Jurkat, Clone E6-1 (cell line): ENCODE measurements around the gene PMS1. TPM values are rescaled to one million over a fixed set of nuclear protein-coding genes. Genes with fewer than 3 reads are reported as not detected.
"Not testable (repeated sequence)": the region's sequence is repeated elsewhere in the genome, so short reads cannot be mapped to it uniquely, and the experiment has no call there.

Experiments used
- DNase-seq: peaks from one replicate; pipeline ENCODE4 v3.0.0-alpha.2; 2011; ENCODE audit warnings: low read depth, low spot score
- H3K4me3 ChIP-seq: 2 replicates; pipeline ENCODE4 v1.5.1; 2011; ENCODE audit warnings: mild to moderate bottlenecking, low read length, control low read depth, moderate library complexity
- polyA plus RNA-seq: library from polyadenylated mRNA; unstranded; fragments of >200 nt; gene quantifications from one replicate; pipeline ENCODE4 v1.2.1, GENCODE V29; 2012; ENCODE audit warnings: missing spikeins; ENCODE audit not compliant: insufficient read length, insufficient read depth

PMS1 gene
- 27.2 TPM for polyA plus RNA-seq

- peak within 1 kb of the TSS; percentile 77 for H3K4me3 ChIP-seq
- peak; percentile 91 for DNase-seq
Measured at GRCh38 chr2:189783927-189784867, at the start of gene PMS1, which contains the start of gene ORMDL1. TSS of gene PMS1 (plus strand) at chr2:189784450. CDS start at chr2:189791810, 7,360 bp downstream. TSS of gene ORMDL1 (minus strand) at chr2:189784339. CDS start at chr2:189782595, 1,744 bp downstream.

GRCh38 chr2:189751080-189751658 is 33.1 kb upstream of the PMS1 start:
- peak; percentile 21 for DNase-seq
- H3K4me3 ChIP-seq, result no peak overlapping the region

- H3K4me3 ChIP-seq, result no peak overlapping the region
- DNase-seq, result no peak
Measured at GRCh38 chr2:189756311-189756952, 27.8 kb upstream of the PMS1 start.

GRCh38 chr2:189760154-189760553 is 24.1 kb upstream of the PMS1 start:
- DNase-seq, H3K4me3 ChIP-seq: not testable (repeated sequence)

- DNase-seq, result no peak
- H3K4me3 ChIP-seq, result peak overlapping the region; percentile 73
Measured at GRCh38 chr2:189762229-189762550, 22.1 kb upstream of the PMS1 start.

- H3K4me3 ChIP-seq, result peak within 1 kb of the TSS; percentile 73
- DNase-seq, result peak; percentile 96
Measured at GRCh38 chr2:189762551-189763298, 21.5 kb upstream of the PMS1 start, which contains the start of gene OSGEPL1. TSS of gene OSGEPL1 (minus strand) at chr2:189762792. CDS start at chr2:189761640, 1,152 bp downstream.

- peak overlapping the region; percentile 73 for H3K4me3 ChIP-seq
- DNase-seq, result no peak
Measured at GRCh38 chr2:189763908-189764661, 20.2 kb upstream of the PMS1 start.

- no peak overlapping the region for H3K4me3 ChIP-seq
- no peak for DNase-seq
Measured at GRCh38 chr2:189770590-189771322, 13.5 kb upstream of the PMS1 start.

- DNase-seq, result no peak
- no peak overlapping the region for H3K4me3 ChIP-seq
Measured at GRCh38 chr2:189772212-189772611, 12.0 kb upstream of the PMS1 start.

- 0 out of 2 replicates have a peak overlapping the region, but pooled peaks have one; percentile 77 for H3K4me3 ChIP-seq
- no peak for DNase-seq
Measured at GRCh38 chr2:189782221-189782671, 2.0 kb upstream of the PMS1 start.

- peak overlapping the region; percentile 77 for H3K4me3 ChIP-seq
- peak; percentile 35 for DNase-seq
Measured at GRCh38 chr2:189783451-189783926, 761 bp upstream of the PMS1 start.

- no peak overlapping the region for H3K4me3 ChIP-seq
- no peak for DNase-seq
Measured at GRCh38 chr2:189791338-189792042, 7.2 kb downstream of the PMS1 start.

GRCh38 chr2:189794310-189794709 is 10.1 kb downstream of the PMS1 start:
- no peak for DNase-seq
- H3K4me3 ChIP-seq, result no peak overlapping the region

- H3K4me3 ChIP-seq, result no peak overlapping the region
- DNase-seq, result no peak
Measured at GRCh38 chr2:189797902-189798301, 13.7 kb downstream of the PMS1 start.

GRCh38 chr2:189798312-189799029 is 14.2 kb downstream of the PMS1 start:
- no peak overlapping the region for H3K4me3 ChIP-seq
- DNase-seq, result peak; percentile 26

- no peak overlapping the region for H3K4me3 ChIP-seq
- no peak for DNase-seq
Measured at GRCh38 chr2:189799030-189799331, 14.7 kb downstream of the PMS1 start.
